Activated T-cell treated with anti-CD3 and anti-CD28 coated beads for 24 hours (primary cell): ENCODE results near the gene BOLA1.
"Not testable (repeated sequence)": the region's sequence is repeated elsewhere in the genome, so short reads cannot be mapped to it uniquely, and the experiment has no call there.

ENCODE experiments used
- DNase-seq: peaks from one replicate; pipeline ENCODE4 v3.0.0-alpha.2; 2020; ENCODE audit warnings: low read depth

The BOLA1 gene, protein sequence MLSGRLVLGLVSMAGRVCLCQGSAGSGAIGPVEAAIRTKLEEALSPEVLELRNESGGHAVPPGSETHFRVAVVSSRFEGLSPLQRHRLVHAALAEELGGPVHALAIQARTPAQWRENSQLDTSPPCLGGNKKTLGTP

DNA sequence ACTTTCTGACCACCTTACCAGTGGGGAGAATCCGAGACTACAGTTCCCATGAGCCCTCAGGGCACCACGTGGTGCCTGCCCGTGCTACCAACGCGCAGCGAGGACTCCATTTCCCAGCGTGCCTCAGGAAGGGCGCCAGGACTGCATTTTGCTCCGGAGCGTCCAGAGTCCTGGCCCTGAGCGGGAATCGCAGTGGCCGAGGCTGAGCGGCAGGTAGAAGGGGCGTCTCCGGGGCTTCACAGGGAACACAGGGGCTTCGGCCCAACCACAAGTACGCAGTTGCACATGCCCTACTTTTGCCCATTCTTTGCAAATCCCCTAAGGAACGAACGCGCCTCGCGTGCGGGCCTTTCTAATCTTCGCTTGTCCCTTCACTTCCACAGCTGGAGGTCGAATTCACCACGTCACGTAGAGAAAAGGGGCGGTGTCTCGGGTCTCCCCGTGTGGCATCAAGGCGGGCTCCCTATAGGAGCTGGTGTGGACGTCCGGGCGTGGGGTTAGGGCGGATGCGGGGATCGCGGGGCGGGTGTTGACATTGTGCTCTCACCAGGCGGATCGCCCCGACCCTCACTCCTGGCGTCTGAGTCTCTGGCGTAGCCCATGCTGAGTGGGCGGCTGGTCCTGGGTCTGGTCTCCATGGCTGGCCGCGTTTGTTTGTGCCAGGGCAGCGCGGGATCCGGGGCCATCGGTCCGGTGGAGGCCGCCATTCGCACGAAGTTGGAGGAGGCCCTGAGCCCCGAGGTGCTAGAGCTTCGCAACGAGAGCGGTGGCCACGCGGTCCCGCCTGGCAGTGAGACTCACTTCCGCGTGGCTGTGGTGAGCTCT lies at the start of gene BOLA1:
BOLA1 (plus strand) TSS at position 109 of the 825 bp plus-strand sequence; CDS start at position 601, 492 bp downstream.
- peak; percentile 74 for DNase-seq

DNA sequence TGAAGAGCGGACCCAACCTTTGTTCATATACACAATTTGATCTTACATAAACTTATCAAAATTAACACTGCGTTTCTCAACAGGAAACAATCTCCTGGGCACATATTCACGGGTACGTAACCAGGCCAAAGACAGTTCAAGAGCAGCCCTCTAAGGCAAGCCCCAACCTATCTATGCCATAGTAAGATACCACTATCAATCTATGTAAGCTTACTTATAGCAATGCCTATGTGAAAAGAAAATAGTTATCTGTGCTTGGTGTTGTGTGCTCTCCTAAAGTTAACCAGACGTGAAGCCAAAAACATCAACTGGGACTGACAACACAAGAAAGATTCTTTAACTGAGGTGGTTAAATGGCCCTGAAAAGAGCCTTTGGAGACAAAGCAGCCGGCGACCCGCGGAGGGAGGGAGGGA lies 49.4 kb upstream of the BOLA1 start:
- no peak for DNase-seq

DNA sequence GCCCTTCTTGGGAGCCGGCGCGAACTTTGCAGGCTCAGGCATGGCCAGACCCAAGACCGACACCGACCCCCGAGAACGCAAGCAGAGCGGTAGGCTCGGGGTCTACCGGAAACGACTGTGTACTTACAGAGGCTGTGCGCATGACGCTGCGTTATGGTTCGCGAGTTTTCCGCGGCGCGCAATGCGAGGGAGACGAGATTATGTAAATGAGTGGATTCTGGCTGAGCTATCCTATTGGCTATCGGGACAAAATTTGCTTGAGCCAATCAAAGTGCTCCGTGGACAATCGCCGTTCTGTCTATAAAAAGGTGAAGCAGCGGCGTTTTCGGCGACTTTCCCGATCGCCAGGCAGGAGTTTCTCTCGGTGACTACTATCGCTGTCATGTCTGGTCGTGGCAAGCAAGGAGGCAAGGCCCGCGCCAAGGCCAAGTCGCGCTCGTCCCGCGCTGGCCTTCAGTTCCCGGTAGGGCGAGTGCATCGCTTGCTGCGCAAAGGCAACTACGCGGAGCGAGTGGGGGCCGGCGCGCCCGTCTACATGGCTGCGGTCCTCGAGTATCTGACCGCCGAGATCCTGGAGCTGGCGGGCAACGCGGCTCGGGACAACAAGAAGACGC lies 48.5 kb upstream of the BOLA1 start:
- DNase-seq: not testable (repeated sequence)

DNA sequence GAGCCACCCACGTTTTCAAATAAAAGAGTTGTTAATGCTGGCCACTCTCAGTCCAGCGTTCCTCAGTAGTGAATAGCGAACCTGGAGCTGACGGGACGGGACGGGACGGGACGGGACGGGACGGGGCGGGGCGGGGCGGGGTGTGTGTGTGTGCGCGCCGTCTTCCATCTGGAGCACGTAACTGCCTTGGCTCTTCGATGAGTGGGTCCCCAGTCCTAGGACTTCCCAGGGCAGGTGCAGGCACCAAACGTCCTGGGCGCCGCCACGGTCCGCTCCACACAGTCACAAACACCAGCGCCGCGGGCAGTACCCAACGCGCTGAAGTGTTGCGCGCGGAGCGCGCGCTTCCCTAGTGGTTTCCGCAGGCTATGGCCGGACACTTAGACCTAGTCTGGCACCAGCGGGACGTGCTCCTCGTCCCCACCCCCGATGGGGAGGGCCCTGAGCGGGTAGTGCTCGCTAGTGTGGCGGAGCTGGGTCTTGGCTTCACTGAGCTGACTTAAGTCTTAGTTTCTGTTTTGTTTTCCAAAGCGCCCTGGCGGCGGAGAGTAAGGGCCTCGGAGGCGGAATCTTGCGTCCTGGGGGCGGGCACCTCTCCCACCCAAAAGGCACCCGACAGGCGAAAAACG lies 47.7 kb upstream of the BOLA1 start:
- not testable (repeated sequence) for DNase-seq

DNA sequence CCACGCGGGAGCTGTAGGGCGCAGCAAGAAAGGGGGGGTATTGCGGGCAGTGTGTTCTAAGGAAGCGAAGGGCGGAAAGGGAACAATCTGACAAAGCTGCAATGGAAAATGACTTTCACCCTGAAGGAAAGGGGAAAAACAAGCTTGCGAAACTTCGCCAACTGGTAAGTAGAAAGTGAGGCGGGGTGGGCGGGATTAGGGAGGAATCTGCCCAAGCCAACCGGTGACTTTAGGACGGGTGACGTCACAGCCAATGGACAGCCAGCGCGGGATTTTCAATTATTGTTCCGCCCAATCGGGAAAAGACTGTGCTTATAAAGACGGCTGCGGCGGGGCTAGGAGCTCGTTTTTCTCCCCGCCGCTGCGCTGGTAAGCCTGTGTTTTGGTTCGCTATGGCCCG lies 47.1 kb upstream of the BOLA1 start:
- not testable (repeated sequence) for DNase-seq

DNA sequence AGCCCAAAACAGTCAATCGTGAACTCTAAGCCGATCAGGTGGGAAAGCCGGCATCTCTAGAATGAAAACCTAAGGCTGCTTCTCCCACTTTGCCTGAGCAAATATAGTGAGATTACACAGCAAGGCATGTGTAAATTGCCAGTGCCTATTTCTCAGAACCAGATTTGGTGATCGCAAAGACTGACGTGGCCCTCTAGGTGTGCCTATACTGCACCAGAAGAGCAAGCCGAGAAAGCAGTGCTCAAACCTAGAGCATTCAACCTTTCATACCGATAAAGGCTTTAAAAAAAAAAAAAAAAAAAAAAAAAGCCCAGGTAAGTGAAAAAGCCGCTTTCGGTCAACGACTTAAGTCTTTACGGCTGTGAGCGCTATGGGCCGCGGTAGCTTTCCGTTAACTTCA lies 39.1 kb upstream of the BOLA1 start:
- DNase-seq: not testable (repeated sequence)

DNA sequence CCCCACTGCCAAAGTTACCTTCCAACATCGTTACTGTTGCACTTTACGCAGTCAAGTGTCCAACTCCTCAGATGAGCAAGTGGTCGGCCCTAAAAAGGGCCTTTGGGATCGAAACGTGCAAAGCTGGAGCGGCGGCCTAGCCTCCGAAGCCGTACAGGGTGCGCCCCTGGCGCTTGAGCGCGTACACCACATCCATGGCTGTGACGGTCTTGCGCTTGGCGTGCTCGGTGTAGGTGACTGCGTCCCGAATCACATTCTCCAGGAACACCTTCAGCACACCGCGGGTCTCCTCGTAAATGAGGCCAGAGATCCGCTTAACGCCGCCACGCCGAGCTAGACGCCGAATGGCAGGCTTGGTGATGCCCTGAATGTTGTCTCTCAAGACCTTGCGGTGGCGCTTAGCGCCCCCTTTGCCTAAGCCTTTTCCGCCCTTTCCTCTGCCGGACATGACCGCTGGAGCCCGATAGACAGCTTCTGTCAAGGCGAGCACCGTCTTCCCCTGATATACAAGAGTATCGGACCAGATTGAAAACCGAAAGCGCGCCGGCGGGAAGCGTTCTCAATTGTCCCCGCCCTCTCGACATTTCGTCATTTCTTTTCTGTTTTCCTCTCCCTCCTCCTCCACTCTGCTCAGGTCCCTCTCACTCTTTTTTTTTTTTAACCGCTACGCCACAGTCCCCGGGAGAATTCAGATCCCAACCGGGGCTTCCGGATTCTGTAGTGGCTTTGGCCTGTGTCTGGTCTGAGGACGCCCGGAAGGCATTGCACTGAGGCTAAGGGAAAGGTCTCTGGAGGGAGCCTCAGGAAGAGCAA lies 38.5 kb upstream of the BOLA1 start:
- DNase-seq: not testable (repeated sequence)

DNA sequence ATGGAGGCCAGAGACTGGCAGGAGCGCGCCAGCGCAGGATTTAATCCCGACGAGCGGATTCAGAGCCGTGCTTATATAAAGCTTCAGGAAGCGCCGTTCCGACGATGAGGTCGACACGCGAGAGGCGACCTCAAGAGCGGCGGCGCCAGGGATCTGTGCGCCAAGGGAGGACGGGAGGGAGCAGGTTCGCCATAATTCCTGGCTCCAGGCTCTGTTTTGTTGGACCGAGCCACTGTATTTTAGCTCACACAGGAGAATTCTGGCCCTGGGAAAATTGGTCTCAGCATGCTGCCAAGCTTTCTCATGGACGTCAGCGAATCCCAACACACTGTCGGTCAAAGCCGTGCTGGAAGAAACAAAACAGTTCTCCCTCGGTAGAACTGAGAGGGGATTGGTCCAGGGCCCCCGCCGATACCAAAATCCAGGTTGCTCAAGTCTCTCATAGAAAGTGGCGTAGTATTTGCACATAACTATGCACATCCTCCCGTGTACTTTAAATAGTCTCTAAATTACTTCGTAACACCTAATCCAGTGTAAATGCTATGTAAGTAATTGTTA lies 37.8 kb upstream of the BOLA1 start:
- not testable (repeated sequence) for DNase-seq

DNA sequence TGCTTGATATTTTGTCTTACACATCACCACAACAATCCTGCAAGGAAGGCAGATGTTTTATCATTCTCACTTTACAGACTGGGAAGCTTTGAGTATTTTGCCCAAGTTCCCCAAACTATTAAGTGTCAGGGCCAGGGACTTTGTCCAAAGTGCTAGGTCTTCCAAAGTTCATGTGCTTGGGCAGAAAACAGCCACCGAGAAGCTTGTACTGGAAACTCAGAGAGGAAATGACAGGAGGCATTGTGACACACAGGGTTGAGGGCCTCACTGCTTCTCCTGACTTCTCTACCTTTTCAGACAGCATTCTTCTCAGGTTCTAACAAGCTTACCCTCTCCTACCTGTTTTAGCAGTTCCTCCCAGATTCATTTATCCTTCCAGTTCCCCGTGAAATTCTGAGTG lies 32.5 kb upstream of the BOLA1 start:
- DNase-seq: not testable (repeated sequence)

DNA sequence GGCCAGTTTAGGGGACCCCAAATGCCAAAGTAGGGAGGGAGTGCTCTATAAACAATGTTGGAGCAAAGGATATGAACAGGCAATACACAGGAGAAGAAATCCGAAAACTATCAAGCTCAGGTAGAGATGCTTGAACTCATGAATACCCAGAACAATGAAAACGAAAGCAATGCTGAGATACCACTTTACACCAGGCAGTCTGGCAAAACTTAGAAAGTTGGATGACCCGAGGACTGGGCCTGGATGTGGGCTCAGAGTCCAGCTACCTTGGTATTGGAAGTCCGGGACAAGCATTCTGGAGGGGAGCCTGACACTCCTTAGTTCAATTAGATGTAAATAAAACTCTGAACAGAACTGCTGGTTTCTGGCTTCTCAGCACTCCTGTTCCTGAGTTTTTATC lies 26.3 kb upstream of the BOLA1 start:
- DNase-seq: not testable (repeated sequence)

DNA sequence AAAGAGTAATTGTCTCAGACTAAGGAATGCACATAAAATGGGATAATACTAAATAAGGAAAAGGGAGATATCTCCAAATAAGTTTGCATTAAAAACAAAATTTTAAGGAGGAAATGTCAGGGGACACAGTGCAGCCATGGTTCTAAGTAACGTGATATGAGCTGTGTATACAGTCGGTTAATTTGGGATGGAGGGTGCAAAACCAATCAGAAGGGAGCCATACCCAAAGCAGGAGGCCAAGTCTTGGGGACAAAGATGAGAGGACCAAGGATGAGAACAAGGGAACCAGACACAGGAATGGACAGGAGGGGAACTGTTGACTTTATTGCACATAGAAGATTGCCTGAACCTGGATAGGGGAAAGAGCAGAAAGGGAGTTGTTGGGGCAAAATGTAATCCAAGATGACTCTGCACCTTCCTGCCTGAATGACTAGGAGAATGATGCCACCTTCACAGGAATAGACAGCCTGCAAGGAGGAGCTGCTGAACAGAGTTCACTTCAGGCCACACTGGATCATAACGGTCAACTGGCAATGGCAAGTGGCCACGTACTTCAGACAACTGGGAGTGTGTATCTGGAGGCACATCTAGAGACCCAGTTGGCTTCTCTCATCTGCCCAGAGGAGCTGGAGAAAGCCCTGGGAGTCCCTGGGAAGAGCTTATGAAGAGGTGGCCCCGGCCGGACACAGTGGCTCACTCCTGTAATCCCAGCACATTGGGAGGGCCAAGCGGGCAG lies 22.0 kb upstream of the BOLA1 start:
- no peak for DNase-seq

DNA sequence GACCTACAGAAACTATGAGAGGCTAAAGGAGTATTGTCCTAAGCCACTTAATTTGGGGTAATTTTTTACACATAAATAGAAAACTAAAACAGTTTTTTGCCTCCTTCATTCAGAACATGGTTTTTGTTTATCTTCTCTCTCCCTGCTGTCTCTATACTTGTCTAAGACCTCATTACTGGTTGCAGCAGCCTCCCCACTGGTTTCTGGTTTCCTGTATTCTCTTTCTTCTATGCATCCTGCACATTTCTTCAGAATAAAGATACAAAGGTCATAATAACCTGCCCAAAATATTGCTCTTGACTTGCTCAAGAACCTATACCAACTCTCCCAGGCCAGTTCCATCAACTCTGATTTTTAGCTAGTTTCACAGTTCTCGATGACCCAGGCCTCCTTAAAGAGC lies 19.8 kb upstream of the BOLA1 start:
- no peak for DNase-seq

DNA sequence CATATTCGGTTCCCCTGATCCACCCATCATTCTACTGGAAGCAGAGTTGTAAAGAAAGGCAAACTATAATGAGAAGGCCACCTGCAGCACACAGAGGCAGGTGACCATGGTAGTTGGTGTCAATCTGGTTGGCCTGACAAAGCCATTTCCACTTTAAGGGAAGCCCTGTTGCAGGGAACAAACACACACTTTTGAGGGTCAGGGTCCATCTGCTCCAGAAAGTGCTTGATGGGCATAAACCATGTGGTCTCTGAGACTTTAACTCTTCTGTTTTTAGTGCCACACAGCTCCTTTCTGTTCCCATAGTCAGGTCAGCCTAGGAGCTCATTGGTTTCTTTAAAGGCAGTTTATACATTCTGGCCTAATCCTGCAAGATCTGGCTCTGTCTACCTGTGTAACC lies 17.5 kb upstream of the BOLA1 start:
- DNase-seq: no peak

DNA sequence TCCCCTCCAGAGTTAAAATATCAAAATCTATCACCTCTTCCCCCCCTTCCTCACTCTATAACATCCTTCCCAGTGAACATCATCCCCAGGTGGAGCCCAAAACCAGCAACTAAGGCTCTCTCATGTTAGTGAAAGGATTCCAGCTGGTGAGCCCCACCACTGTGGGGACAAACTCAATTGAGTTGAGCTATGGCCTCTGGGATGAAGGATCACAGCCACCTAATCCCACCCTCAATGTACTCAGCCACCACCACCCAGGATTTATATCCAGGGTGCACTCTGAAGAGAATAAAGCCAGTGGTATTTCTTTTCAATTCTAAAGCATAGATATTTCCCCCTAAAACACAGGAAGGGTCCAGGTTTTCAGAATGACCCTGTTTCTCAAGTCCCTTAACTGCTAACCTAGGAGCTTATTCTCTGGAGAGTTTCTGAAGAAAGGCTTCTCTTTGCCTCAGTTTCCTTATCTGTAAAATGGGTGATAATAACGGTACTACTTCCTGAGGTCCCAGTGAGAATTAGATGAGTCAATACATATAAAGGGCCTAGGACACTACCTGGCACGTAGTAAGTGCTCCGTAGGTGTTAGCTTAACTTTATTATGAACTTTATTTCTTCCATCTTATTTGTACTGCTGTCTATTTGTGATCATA lies 15.6 kb upstream of the BOLA1 start:
- DNase-seq: no peak

DNA sequence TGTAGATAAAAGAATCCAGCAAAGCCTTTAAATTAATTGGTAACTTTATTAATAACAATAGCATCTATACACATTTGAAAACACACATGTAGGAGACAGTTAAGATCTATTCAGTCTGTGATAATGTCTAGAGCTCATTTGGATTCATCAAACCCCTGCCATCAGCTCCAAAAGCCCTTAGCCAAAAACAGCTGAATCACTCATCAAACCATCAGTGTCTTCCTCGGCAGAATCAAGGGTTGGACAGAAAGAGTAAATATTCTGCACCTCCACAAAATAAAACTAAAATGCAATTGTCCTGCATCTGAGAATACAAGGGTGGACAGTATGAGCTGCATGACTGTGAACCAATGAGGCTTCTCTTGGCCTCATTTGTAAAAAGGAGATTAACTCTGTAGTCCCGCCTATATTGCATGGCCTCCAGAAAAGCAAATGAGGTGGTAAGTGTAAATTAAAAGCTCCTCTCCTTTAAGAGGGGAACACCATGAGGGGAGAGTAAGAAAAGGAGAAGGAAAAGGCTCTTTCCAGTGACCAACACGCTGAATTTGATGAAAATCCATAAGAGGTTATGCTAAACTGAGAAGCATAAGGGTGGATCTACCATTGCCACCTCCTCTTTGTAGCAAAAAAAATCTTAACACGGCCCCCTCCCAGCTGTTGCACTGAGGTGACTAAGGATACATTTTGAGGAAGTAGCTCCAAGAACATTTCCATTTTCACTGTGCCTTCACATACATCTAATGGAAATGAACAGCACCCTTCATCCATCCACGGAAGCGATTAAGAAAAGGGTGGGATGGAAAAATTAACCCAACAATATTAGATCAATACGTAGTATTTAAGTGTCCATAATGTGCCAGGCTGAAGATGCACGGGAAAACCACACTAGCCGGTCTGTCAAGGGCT lies 14.7 kb upstream of the BOLA1 start:
- DNase-seq: no peak

DNA sequence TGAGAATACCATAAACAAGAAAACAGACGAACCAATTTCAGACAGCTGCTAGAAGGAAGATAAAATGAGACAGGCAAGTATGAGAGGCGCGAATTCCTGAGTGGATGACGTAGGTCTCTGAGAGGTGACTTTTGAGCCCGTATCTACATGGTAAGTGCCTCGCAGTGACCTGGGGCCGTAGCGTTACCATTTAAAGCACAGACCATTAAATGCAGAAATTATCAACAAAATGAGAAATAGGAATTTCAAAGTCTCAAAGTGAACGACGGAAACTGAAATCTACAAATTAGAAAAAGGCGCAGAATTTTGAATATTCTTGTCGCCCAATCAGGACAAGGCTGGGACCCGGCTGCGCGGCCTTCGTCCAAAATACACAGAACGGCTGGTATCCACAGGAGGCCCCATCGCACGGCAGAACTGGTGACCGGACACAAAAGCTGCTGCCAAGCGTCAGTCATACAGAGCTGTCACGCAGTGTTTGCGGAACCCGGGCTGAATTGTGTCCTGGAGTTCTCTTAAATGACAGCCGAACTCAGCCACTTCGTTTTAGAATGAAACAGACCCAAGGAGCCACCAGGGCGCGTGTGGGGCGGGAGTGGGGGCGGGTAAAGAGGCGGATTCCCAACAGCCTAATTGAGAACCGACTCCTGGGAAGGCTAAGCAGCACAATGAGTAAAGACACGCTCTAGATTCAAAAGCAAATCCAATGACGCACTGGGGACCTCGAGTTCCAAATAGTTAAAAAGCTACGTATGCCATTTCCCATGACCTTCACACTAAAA lies 13.8 kb upstream of the BOLA1 start:
- DNase-seq: peak; percentile 46

DNA sequence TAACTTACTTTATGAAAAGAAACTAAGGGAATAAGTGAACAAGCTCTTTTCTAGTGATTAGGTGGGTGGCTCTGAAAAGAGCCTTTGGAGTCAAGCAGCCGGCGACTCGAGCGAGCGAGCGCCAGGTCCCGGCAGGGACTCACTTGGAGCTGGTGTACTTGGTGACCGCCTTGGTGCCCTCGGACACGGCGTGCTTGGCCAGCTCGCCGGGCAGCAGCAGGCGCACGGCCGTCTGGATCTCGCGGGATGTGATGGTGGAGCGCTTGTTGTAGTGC lies 13.3 kb upstream of the BOLA1 start:
- DNase-seq: not testable (repeated sequence)

DNA sequence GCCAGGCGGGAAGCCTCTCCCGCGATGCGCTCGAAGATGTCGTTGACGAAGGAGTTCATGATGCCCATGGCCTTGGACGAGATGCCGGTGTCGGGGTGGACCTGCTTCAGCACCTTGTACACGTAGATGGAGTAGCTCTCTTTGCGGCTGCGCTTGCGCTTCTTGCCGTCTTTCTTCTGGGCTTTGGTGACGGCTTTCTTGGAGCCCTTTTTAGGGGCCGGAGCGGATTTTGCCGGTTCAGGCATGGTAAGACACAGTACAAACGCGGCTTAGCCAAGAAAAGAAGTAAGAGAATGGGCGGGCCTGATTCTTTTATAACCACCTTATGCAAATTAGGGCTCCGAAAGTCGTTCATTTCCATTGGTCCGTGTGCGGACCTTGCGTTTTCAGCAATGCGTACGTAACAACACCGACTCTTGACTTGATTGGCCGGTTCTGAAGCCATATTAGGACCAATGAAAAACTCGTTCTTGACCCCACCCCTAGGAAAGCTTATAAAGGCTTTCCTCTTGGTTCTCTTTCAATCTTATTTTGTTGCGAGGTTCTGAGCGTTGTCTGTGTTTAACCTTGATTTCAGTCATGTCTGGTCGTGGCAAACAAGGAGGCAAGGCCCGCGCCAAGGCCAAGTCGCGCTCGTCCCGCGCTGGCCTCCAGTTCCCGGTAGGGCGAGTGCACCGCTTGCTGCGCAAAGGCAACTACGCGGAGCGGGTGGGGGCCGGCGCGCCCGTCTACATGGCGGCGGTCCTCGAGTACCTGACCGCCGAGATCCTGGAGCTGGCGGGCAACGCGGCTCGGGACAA lies 12.8 kb upstream of the BOLA1 start:
- peak; percentile 86 for DNase-seq
